ENCODE results near the gene FBXW8. TPM values are rescaled to one million over a fixed set of nuclear protein-coding genes. Genes with fewer than 3 reads are reported as not detected.
"Not testable (repeated sequence)": the region's sequence is repeated elsewhere in the genome, so short reads cannot be mapped to it uniquely, and the experiment has no call there.

The FBXW8 gene
- total RNA-seq, 2 donors from 2014 or later, result 3.1 to 7.4 TPM

DNA sequence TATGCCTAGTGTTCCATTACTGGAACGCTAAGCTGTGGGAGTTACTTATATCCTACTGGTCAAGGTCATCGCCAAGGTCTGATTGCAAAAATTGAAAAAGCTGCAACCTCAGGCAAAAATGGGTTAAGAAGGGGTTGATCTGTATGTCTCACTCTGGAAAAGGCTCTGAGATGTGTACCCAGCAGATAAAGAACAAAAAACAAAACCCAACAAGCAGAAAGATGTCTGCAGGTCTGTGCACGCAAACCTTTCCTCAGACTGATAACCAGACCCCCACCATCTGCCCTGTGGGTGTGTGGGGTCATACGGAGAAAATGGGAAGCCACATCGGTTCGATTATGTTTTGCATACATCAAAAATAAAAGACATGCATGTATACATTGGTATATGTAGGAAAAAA lies 132.1 kb downstream of the FBXW8 start:
- peak overlapping the region in 1 of 2 donors; percentile 37 for H3K27ac Mint-ChIP-seq
- ATAC-seq (no peak), DNase-seq (ENCODE audit: low spot score in 2 of 2) (no peak)
- no peaks in the 10 kb centered on the region for H3K9me3 Mint-ChIP-seq
- H3K36me3 Mint-ChIP-seq, result no peaks in the 10 kb centered on the region

DNA sequence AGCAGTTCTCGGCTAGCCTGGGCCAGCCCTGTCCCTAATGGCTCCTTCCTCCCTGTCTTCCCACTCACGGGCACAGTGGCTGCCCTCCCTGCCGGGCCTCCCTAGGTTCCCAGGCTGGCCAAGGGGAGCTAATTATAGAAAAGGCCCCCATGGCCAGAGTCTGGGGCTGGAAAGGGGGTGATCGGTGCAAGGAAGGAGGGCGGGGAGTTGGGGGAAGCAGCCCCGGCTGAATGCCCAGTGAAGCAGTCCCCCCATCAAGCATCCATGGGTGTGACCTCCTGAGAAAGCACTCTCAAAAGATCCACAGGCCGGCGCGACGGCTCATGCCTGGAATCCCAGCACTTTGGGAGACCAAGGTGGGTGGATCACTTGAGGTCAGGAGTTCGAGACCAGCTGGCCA lies 133.6 kb downstream of the FBXW8 start:
- Mint-ChIP-seq H3K9me3 (no peaks in the 10 kb centered on the region), H3K36me3 (no peaks in the 10 kb centered on the region), H3K27ac (no peak overlapping the region)
- ATAC-seq (no peak), DNase-seq (ENCODE audit: low spot score in 2 of 2) (no peak)

DNA sequence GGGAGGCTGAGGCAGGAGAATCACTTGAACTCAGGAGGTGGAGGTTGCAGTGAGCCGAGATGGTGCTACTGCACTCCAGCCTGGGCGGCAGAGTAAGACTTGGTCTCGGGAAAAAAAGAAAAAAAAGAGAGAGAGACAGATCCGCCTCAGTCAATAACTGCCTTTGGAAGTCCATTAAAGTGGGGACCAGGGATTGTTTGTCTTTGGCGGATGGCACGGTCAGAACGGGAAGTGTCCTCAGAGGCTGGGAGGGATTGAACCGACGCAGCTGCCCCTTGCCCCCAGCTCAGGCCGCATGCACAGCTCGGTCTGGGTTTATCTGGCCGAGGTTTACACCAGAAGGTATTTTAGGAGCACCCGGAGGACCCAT lies 134.0 kb downstream of the FBXW8 start:
- no peak overlapping the region for H3K27ac Mint-ChIP-seq
- H3K36me3 Mint-ChIP-seq, result no peaks in the 10 kb centered on the region
- H3K9me3 Mint-ChIP-seq, result no peaks in the 10 kb centered on the region
- ATAC-seq (no peak), DNase-seq (ENCODE audit: low spot score in 2 of 2) (no peak)

DNA sequence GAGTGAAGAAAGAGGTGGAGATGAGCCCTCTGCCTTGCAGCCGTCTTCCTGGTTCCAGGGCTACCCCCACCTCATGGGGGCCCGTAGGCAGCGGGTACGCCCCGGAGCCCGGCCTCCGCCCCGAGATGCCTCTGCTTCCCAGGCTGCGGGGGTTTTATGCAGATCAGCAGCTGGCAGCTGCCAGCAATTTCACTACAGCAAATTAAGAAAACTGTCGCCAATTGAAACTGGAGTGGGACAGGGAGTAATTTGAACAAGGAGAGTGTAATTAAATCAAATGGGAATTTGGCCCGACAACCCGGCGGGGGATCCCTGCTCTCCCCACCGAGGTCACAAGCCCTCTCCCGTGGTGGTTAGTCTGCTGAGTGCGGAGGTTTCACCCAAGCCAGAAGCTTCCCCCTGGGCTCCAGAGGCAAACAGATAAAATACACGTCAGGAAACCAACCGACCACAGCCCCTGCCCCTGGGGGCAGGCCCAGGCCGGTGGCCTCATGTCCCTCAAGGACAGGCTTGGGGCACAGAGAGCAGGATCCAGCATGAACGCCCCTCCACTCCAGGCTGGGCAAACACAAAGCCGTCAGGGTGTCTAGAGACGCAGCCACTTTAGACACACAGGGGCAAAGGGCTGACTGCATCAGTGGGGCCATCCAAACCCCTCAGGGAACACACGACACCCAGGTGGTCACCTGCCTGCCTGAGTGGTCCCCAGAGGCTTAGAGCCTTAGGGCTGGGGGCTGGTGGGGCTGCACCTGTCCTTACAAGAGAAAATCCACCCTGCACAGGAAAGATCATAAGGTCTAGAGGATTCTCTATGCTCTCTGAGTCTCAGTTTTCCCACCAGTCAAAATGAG lies 134.6 kb downstream of the FBXW8 start:
- H3K9me3 Mint-ChIP-seq, result no peaks in the 10 kb centered on the region
- no peak overlapping the region for H3K27ac Mint-ChIP-seq
- no peaks in the 10 kb centered on the region for H3K36me3 Mint-ChIP-seq
- ATAC-seq (no peak), DNase-seq (ENCODE audit: low spot score in 2 of 2) (no peak)

DNA sequence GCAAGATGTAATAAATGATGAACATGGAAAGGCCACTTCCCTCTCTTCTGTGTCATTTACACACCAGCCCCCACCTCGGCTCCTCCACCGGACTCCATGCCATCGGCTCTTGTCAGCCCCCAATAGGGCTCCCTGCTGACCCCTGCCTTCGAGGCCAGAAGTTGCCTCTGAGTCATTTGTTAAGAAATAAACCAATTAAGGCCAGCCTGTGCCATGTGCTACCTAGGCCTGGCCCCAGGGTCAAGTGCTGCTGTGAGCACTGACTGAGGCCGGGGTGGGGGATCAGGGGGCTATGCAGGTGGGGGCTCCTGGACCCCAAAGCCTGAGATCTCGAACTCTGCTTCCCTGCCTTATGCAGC lies 135.2 kb downstream of the FBXW8 start:
- H3K27ac Mint-ChIP-seq, result peak overlapping the region in 1 of 2 donors; percentile 39
- no peaks in the 10 kb centered on the region for H3K36me3 Mint-ChIP-seq
- ATAC-seq (no peak), DNase-seq (ENCODE audit: low spot score in 2 of 2) (no peak)
- H3K9me3 Mint-ChIP-seq, result no peaks in the 10 kb centered on the region

DNA sequence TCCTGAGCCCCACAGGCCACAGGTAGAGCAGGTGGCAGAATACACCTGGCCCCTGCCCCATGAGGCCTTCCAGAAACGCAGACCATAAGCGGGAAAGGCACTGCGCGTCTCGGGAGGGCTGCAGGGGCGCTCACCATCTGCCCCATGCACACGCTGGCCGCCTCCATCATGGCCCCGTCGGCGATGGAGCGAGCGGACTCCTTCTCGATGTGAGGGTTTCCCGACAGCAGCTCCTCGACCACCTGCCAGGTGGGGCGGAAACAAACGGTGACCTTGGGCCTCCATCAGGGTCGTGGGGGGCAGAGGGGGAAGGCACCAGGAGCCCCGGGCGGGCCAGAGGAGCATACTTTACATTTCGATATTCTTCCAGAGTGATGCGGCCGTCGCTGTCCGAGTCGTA lies 135.7 kb downstream of the FBXW8 start:
- Mint-ChIP-seq H3K36me3 (no peaks in the 10 kb centered on the region), H3K27ac (peak overlapping the region in 1 of 2 donors; percentile 39), H3K9me3 (no peaks in the 10 kb centered on the region)
- DNase-seq (ENCODE audit: low spot score in 2 of 2) (no peak), ATAC-seq (no peak)

DNA sequence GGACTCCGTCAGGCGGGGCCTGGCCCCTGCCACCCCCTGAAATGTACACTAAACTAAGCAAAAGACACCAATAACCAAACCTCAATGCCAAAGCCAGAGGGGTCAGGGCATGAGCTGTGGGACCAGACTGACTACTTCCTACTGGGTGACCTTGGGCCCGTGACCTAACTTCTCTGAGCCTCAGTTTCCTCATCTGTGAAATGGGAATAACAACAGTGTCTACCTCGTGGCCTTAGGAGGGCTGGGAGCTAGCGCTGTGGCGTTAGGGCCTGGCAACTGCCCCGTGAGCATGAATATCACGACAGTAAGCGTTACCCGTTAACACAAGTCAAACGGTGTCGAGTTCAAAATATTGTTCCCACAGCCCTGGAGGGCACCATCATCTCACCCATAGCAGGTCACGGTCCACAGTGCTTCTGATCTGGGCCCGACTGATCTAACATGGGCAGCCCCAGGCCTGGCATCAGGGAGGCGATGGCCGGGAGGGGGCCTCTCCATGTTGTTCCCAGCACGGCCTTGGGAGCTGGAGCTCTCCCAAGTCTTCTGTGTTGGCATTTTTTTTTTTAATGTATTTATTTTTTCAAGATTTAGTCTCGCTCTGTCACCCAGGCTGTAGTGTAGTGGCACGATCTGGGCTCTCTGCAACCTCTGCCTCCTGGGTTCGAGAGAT lies 136.2 kb downstream of the FBXW8 start:
- DNase-seq (ENCODE audit: low spot score in 2 of 2), result no peak
- Mint-ChIP-seq H3K9me3 (no peaks in the 10 kb centered on the region), H3K27ac (peak overlapping the region in 1 of 2 donors; percentile 39), H3K36me3 (no peaks in the 10 kb centered on the region)
- ATAC-seq, result no peak

DNA sequence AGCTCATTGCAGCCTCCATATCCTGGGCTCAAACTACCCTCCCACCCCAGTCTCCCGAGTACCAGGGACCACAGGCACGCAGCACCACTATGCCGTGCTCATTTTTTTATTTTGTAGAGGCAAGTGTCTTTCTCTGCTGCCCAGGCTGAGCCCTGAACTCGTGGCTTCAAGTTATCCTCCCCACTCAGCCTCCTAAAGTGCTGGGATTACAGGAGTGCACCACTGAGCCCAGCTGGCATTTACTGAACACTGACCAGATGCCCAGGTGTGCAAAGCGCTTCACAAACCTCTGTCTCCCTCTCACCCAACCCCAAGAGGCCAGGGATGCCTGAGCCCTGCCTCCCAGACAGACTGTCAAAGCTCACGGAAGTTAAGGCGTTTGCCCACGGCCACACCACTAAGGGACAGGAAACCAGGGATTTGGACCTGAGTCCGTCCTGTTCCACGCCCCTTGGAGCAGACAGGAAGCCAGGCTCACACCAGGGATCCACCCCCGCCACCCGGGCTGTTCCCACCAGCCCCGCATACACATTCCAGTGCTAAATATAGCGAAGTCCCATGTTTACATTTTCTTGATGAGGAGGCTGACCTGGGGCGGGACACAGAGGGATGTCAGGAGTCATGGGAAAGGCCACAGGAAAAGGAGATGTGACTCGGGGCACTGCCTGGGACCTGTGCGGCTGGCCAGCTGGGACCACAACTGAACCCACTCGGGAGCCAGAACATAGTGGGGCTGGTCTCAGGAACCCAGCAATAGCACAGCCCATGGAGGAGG lies 137.2 kb downstream of the FBXW8 start:
- H3K9me3 Mint-ChIP-seq, result no peaks in the 10 kb centered on the region
- no peaks in the 10 kb centered on the region for H3K36me3 Mint-ChIP-seq
- no peak for DNase-seq (ENCODE audit: low spot score in 2 of 2)
- H3K27ac Mint-ChIP-seq, result no peak overlapping the region
- no peak for ATAC-seq

DNA sequence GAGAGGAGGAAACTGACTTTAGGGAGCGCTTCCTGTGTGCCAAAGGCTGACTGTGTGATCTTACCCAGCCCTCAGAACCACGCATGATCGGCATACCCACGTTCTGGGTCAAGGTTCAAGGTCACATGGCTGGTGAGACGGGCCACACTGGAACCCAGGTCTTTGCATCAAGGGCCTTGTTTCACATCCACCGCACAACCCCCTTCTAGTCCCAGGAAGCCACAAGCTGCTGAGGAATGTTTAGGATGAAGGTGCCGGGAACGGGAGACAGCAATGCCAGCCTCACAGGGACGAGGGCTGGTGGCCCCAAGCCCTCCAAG lies 137.8 kb downstream of the FBXW8 start:
- Mint-ChIP-seq H3K36me3 (no peaks in the 10 kb centered on the region), H3K27ac (no peak overlapping the region), H3K9me3 (no peaks in the 10 kb centered on the region)
- DNase-seq (ENCODE audit: low spot score in 2 of 2), result no peak
- no peak for ATAC-seq

DNA sequence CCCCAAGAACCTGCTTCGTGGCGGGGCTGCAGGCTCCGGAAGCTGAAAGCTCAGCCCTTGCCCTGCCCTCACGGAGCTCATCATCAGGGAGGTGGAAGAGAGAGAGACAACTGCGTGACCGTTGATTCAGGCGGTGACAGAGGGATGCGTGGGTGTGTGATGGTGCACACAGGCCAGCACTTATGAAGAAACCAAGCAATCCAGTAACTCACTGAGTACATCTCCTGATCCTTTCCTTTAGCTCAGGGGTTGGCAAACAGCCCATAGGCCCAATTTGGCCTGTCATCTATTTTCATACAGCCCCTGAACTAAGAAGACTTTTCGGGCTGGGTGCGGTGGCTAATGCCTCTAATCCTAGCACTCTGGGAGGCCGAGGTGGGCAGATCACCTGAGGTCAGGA lies 138.5 kb downstream of the FBXW8 start:
- no peak for DNase-seq (ENCODE audit: low spot score in 2 of 2)
- Mint-ChIP-seq H3K9me3 (no peaks in the 10 kb centered on the region), H3K36me3 (no peaks in the 10 kb centered on the region), H3K27ac (no peak overlapping the region)
- no peak for ATAC-seq

DNA sequence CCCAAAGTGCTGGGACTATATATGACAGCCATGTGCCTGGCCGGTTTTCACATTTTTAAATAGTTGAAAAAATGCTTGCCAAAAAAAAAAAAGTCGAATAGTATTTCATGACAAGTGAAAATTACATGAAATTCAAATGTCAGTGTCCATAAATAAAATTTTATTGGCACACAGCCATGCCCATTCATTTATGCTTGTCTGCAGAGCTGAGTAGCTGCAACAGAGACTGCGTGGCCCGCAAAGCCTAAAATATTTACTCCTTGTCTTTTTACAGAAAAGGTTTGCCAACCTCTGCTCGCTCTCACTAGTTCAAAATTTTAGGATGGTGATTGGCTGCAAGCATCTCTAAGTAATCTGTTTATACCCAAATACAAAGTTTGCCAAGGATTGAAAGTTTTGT lies 139.3 kb downstream of the FBXW8 start:
- H3K9me3 Mint-ChIP-seq, result no peaks in the 10 kb centered on the region
- ATAC-seq (no peak), DNase-seq (ENCODE audit: low spot score in 2 of 2) (no peak)
- no peaks in the 10 kb centered on the region for H3K36me3 Mint-ChIP-seq
- H3K27ac Mint-ChIP-seq, result no peak overlapping the region

DNA sequence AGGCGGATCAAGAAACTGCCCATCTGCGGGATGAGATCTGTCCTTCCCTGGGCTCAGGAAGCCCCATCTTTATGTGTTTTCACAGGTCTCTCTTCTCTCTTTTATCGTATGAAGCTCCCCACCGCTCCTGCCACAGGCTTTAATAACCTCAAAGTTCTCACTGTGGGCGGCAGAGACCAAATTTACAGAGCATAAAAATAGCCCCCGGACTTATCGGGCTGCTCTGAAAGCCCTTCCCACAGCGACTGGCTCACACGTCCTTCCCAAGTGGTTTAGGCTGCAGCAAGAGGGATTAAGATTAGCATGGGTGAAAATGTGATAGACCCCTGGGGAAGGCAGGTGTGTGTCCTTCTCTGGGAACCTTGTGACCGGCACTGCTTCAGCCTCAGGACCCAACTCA lies 140.6 kb downstream of the FBXW8 start:
- peak overlapping the region in 1 of 2 donors; percentile 22 for H3K27ac Mint-ChIP-seq
- no peak for ATAC-seq
- no peak for DNase-seq (ENCODE audit: low spot score in 2 of 2)
- no peaks in the 10 kb centered on the region for H3K36me3 Mint-ChIP-seq
- H3K9me3 Mint-ChIP-seq, result no peaks in the 10 kb centered on the region

DNA sequence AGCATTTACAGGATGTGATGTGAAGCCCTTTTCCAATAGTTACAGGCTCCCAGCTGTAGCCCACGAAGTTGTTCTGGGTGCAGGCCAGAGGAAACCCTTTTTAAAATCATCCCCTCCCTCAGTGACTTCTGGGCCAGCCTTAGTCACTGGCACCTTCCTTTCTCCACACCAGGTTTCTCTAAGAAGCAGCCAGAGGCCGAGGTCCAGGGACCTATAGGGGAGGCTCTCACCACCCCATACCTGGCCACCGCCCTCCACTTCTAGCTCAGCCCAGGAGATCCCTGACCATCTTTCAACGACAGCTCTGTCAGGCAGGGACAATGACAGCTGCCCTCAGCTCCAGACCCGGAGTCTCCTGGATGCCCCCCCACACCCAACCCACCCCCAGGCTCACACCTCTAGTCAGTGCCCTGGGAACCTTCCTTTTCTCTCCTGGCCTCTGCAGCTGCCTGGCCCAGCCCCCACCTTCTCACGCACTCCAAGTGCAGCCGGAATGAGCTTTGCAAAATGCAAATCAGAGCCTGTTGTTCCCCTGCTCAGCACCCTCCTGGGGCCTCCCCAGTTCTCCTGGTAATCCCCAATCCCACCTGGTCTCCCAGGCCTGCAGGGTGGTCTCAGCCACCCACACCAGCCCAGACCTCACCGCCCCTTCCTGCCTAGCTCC lies 141.8 kb downstream of the FBXW8 start:
- ATAC-seq, result no peak
- Mint-ChIP-seq H3K9me3 (no peaks in the 10 kb centered on the region), H3K36me3 (no peaks in the 10 kb centered on the region), H3K27ac (peak overlapping the region in 1 of 2 donors; percentile 9)
- no peak for DNase-seq (ENCODE audit: low spot score in 2 of 2)

DNA sequence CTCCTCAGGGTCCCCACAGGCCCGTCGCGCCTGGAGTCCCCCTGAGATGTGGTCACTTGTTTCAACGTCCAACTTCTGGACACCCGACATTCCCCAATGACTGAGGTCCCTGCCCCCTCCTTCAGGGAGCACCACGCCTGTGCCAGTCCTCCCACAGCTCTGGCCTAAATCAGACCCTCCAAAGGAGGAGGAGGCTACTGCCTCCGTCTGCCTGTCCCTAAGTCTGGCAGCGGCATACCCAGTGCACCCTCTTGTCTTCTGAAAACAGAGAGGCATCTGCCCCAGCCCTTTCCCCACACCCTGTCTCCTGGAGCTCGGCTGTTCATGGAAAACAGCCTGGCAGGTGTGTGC lies 142.3 kb downstream of the FBXW8 start:
- ATAC-seq (no peak), DNase-seq (ENCODE audit: low spot score in 2 of 2) (no peak)
- Mint-ChIP-seq H3K27ac (peak overlapping the region in 1 of 2 donors; percentile 9), H3K36me3 (no peaks in the 10 kb centered on the region), H3K9me3 (no peaks in the 10 kb centered on the region)

DNA sequence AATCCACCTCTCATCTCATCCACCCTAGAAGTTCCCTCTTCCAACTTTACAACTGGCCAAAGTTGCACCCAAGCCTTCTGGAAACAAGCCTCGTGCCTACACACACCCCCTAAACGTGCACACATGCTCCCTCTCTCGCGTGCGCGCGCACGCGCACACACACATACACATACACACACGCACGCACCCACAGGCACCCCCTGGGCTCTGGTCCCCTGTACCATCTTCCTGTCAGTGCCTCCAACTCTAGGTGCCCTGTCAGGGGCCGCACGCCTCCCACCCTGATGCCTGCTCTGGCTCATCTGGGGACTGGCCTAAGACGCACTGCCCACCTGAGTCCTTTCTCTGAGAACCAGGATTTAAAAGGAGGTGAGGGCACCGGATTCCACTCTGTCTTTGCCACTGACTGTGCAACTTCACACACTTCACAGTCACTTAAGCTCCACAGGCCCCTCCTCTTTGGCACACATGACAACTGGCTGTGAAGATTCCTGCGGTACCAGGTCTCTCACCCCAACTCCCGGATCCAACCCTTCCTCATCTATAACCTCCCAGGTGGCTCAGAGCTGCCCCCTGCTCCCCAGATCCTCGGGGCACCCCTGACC lies 142.9 kb downstream of the FBXW8 start:
- DNase-seq (ENCODE audit: low spot score in 2 of 2), result no peak
- no peak overlapping the region for H3K27ac Mint-ChIP-seq
- no peaks in the 10 kb centered on the region for H3K9me3 Mint-ChIP-seq
- H3K36me3 Mint-ChIP-seq, result no peaks in the 10 kb centered on the region
- no peak for ATAC-seq

DNA sequence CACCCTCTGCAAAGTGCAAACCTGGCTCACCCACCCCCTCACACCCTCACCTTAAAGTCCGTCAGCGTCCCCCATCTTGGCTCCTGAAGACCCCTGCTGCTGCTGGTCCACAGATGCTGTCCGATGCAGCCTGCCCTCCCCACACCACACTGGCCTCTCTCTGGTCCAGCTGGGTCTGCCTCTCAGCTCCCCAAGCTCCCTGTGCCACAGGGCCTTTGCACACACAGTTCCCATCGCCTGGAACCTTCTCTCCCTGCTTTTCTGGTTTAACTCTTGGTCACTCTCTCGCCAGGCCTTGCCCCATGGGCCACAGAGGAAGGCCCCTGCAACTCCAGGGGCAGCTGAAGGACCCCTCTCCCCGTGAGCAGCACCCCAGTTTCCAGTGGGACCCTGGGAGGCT lies 143.5 kb downstream of the FBXW8 start:
- ATAC-seq, result no peak
- Mint-ChIP-seq H3K9me3 (no peaks in the 10 kb centered on the region), H3K36me3 (no peaks in the 10 kb centered on the region), H3K27ac (peak overlapping the region in 1 of 2 donors; percentile 93)
- no peak for DNase-seq (ENCODE audit: low spot score in 2 of 2)

DNA sequence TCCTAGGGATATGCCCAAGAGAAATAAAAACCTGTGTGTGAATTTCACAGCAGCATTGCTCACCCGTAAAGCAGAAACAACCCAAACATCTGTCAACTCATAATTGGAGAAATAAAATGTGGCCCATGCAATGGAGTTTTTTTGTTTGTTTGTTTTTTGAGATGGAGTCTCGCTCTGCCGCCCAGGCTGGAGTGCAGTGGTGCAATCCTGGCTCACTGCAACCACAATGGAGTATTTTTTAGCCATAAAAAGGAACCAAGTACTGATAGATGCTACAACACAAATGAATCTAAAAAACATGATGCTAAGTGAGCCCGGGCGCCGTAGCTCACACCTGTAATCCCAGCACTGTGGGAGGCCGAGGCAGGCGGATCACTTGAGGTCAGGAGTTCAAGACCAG lies 146.9 kb downstream of the FBXW8 start:
- H3K27ac Mint-ChIP-seq, result peak overlapping the region in 1 of 2 donors; percentile 5
- not testable (repeated sequence) for DNase-seq (ENCODE audit: low spot score in 2 of 2); H3K9me3 Mint-ChIP-seq; H3K36me3 Mint-ChIP-seq; ATAC-seq

Measured in activated naive CD4-positive, alpha-beta T cell treated with anti-CD3 and anti-CD28 coated beads, Interleukin-2, amount 50 U/mL, for 72 hours (primary cell).